WTC11 (cell line): ENCODE data around the gene EIF2B5. TPM values are rescaled to one million over a fixed set of nuclear protein-coding genes. Genes with fewer than 3 reads are reported as not detected.

ENCODE experiments used
- ATAC-seq: fragments of 200-7000 bp; cut with Tn5 transposase; 2 replicates; pipeline ENCODE4 v1.10.0; 2021; ENCODE audit warnings: mild to moderate bottlenecking, moderate library complexity
- CTCF ChIA-PET: fragments of 300-600 bp; sonication (Branson Sonifier 250); formaldehyde crosslinking; loops from one replicate; lab custom pipeline; 2021; ENCODE audit warnings: antibody characterized with exemption; lab: Charles Lee
- POLR2A ChIA-PET: fragments of 350-600 bp; sonication (Branson Sonifier 250); formaldehyde crosslinking; loops from one replicate; lab custom pipeline; 2021; ENCODE audit warnings: antibody characterized with exemption; lab: Charles Lee
- DNase-seq: peaks from one replicate; pipeline ENCODE4 v3.0.0; 2021; ENCODE audit warnings: low spot score
- H3K27ac Mint-ChIP-seq: 2 replicates; pipeline ENCODE4 v1.8.0; 2021; ENCODE audit warnings: mixed read lengths
- H3K27me3 Mint-ChIP-seq: 2 replicates; pipeline ENCODE4 v1.8.0; 2021; ENCODE audit warnings: low read depth, mild to moderate bottlenecking, moderate library complexity, mixed read lengths
- H3K36me3 Mint-ChIP-seq: 2 replicates; pipeline ENCODE4 v1.8.0; 2021; ENCODE audit warnings: mixed read lengths
- H3K4me1 Mint-ChIP-seq: 2 replicates; pipeline ENCODE4 v1.8.0; 2022; ENCODE audit warnings: mixed read lengths
- H3K4me3 Mint-ChIP-seq: 2 replicates; pipeline ENCODE4 v1.8.0; 2021; ENCODE audit warnings: mild to moderate bottlenecking, moderate library complexity, mixed read lengths
- H3K9me3 Mint-ChIP-seq: 2 replicates; pipeline ENCODE4 v1.8.0; 2021; ENCODE audit warnings: mixed read lengths
- AR ChIP-seq: fragments of 250-450 bp; sonication (Bioruptor Pico); IDR thresholded peaks from 2 replicates; pipeline ENCODE4 v1.9.0; 2021; ENCODE audit warnings: mild to moderate bottlenecking
- ATF2 ChIP-seq: sonication (generic); formaldehyde crosslinking; IDR thresholded peaks from 2 replicates; pipeline ENCODE4 v1.8.1; 2022; ENCODE audit warnings: low read depth, missing genetic modification reagents, borderline replicate concordance
- ELF4 ChIP-seq: sonication (generic); formaldehyde crosslinking; IDR thresholded peaks from 2 replicates; pipeline ENCODE4 v1.8.1; 2022; ENCODE audit warnings: low read depth, mild to moderate bottlenecking, moderate library complexity, missing genetic modification reagents
- FOXJ3 ChIP-seq: sonication (generic); formaldehyde crosslinking; IDR thresholded peaks from 2 replicates; pipeline ENCODE4 v1.9.0; 2021; ENCODE audit warnings: missing genetic modification reagents, mild to moderate bottlenecking, borderline replicate concordance
- FOXK1 ChIP-seq: sonication (generic); formaldehyde crosslinking; IDR thresholded peaks from 2 replicates; pipeline ENCODE4 v1.8.0; 2022; ENCODE audit warnings: mild to moderate bottlenecking, moderate library complexity, missing genetic modification reagents
- GABPB1 ChIP-seq: sonication (generic); formaldehyde crosslinking; IDR thresholded peaks from 2 replicates; pipeline ENCODE4 v1.8.1; 2023; ENCODE audit warnings: mild to moderate bottlenecking, missing genetic modification reagents
- GTF2I ChIP-seq: fragments of 250-450 bp; sonication (Bioruptor Pico); conservative IDR thresholded peaks from 2 replicates; pipeline ENCODE4 v1.4.0; 2021; ENCODE audit warnings: mild to moderate bottlenecking
- HMGA2 ChIP-seq: fragments of 250-450 bp; sonication (Bioruptor Pico); IDR thresholded peaks from 2 replicates; pipeline ENCODE4 v1.4.0; 2021; ENCODE audit warnings: mild to moderate bottlenecking, moderate library complexity
- SMAD4 ChIP-seq: sonication (generic); formaldehyde crosslinking; IDR thresholded peaks from 2 replicates; pipeline ENCODE4 v1.8.0; 2022; ENCODE audit warnings: mild to moderate bottlenecking, missing genetic modification reagents
- SP1 ChIP-seq: sonication (generic); formaldehyde crosslinking; conservative IDR thresholded peaks from 2 replicates; pipeline ENCODE4 v1.8.1; 2022; ENCODE audit warnings: missing genetic modification reagents
- USF2 ChIP-seq: sonication (generic); formaldehyde crosslinking; IDR thresholded peaks from 2 replicates; pipeline ENCODE4 v1.8.1; 2023; ENCODE audit warnings: mild to moderate bottlenecking, missing genetic modification reagents, moderate library complexity
- ZBTB43 ChIP-seq: sonication (generic); formaldehyde crosslinking; IDR thresholded peaks from 2 replicates; pipeline ENCODE4 v1.8.1; 2023; ENCODE audit warnings: mild to moderate bottlenecking, missing genetic modification reagents
- ZMAT4 ChIP-seq: fragments of 250-450 bp; sonication (Bioruptor Pico); IDR thresholded peaks from 2 replicates; pipeline ENCODE4 v1.9.0; 2021; ENCODE audit warnings: mild to moderate bottlenecking
- ZNF219 ChIP-seq: sonication (generic); formaldehyde crosslinking; IDR thresholded peaks from 2 replicates; pipeline ENCODE4 v1.8.0; 2023; ENCODE audit warnings: missing genetic modification reagents, mild to moderate bottlenecking, borderline replicate concordance
- ZNF423 ChIP-seq: fragments of 250-450 bp; sonication (Bioruptor Pico); IDR thresholded peaks from 2 replicates; pipeline ENCODE4 v2.1.2; 2022; ENCODE audit warnings: mild to moderate bottlenecking, moderate library complexity
- ZNF671 ChIP-seq: fragments of 250-450 bp; sonication (Bioruptor Pico); IDR thresholded peaks from 2 replicates; pipeline ENCODE4 v1.8.0; 2021; ENCODE audit warnings: mild to moderate bottlenecking
- total RNA-seq: library from RNA; stranded (reverse); gene quantifications from 3 replicates; pipeline ENCODE4 v1.2.3, GENCODE V29; 2021
- TF ChIP-seq, protein P1 (sequence below): fragments of 250-450 bp; sonication (Bioruptor Pico); IDR thresholded peaks from 2 replicates; pipeline ENCODE4 v2.1.2; 2022; ENCODE audit warnings: mild to moderate bottlenecking, moderate library complexity
- TF ChIP-seq, protein P2 (sequence below): sonication (generic); formaldehyde crosslinking; IDR thresholded peaks from 2 replicates; pipeline ENCODE4 v1.8.1; 2023; ENCODE audit warnings: mild to moderate bottlenecking, missing genetic modification reagents
- TF ChIP-seq, protein P3 (sequence below): sonication (generic); formaldehyde crosslinking; IDR thresholded peaks from 2 replicates; pipeline ENCODE4 v1.8.0; 2023; ENCODE audit warnings: mild to moderate bottlenecking, missing genetic modification reagents

Gene EIF2B5
- total RNA-seq, 1 experiment from 2014 or later, result 42.3 TPM

DNA sequence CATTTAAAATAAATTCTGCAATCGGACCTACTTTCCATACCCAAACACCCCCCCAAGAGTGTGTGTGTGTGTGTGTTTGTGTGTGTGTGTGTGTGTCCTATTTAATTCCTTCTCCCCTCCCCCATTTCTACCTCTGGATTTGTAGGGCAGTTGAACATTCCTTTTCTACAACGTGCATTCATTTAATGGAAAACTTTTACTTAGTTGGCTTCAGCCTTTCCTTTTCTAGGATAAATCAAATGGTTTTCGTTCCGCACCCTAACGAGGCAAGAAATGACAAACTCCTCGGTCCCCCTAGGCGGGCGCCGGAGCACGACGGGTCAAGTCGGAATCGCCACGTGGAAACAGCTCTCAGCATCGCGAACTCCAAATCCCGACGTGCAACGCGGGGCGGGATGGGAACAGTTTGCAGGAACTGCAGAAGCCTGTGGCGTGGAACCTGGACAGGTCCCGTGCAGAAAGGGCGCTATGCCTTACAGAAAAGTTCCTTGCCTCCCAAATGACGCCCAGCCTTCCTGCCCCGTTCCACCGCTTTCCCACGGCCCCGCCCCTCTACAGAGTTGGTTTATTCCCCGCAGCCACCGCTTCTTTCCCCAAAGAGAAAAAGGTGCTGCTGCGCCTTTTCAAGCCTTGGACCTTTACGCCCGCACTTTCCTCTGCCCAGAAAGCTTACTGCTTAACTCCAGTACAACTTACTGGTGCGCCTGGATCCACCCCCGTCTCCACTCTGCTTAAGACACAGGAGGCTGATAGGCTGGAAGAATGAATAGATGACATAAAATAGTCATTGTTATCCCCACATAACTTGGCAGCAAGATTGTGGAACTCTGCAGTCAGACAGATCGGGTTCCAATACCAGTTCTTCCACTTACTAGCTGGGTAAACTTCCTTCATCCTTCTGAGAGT is 1.1 kb upstream of the EIF2B5 start:
- 0 out of 2 replicates have a peak, but pooled peaks cover 3% of the 10 kb centered on the region for H3K36me3 Mint-ChIP-seq
- ChIA-PET POLR2A (interaction anchor here (1.4 kb wide), 1 partner anchor 26 kb away, joined by 3 read pairs; no protein-coding TSS in a partner anchor), CTCF (interaction anchor here (0.8 to 2.8 kb wide), 11 partner anchors 14 to 249 kb away, joined by 3 to 12 read pairs (median 4); partner anchors contain the start of genes ABCC5, CAMK2N2 and PARL)
- peaks cover 20% of the 10 kb centered on the region for H3K4me1 Mint-ChIP-seq
- no peaks in the 10 kb centered on the region for H3K9me3 Mint-ChIP-seq
- H3K27ac Mint-ChIP-seq, result peak overlapping the region; percentile 89
- ATAC-seq, result peak; percentile 60
- H3K4me3 Mint-ChIP-seq, result peak overlapping the region; percentile 94
- no peaks in the 10 kb centered on the region for H3K27me3 Mint-ChIP-seq
- DNase-seq, result peak; percentile 83
- TF ChIP-seq GTF2I (CRISPR knock-in tag) (no peak), ZNF219 (CRISPR knock-in tag) (no peak), AR (no peak), GABPB1 (CRISPR knock-in tag) (peak; percentile 50; the same call in 1 of the 2 replicates), USF2 (CRISPR knock-in tag) (peak; percentile 57; the same call in 1 of the 2 replicates), ZBTB43 (no peak), ZNF423 (CRISPR knock-in tag) (peak; percentile 70), ATF2 (no peak), SP1 (CRISPR knock-in tag) (0 out of 2 replicates have a peak, but pooled peaks have one; percentile 21), ZMAT4 (CRISPR knock-in tag) (no peak), ZNF671 (CRISPR knock-in tag) (no peak), ELF4 (no peak), FOXJ3 (no peak), FOXK1 (CRISPR knock-in tag) (peak; percentile 63; the same call in 1 of the 2 replicates), SMAD4 (CRISPR knock-in tag) (no peak), HMGA2 (CRISPR knock-in tag) (no peak)
- TF ChIP-seq, protein P1, sequence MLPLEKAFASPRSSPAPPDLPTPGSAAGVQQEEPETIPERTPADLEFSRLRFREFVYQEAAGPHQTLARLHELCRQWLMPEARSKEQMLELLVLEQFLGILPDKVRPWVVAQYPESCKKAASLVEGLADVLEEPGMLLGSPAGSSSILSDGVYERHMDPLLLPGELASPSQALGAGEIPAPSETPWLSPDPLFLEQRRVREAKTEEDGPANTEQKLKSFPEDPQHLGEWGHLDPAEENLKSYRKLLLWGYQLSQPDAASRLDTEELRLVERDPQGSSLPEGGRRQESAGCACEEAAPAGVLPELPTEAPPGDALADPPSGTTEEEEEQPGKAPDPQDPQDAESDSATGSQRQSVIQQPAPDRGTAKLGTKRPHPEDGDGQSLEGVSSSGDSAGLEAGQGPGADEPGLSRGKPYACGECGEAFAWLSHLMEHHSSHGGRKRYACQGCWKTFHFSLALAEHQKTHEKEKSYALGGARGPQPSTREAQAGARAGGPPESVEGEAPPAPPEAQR (CRISPR knock-in tag), result no peak
- TF ChIP-seq, protein P2, sequence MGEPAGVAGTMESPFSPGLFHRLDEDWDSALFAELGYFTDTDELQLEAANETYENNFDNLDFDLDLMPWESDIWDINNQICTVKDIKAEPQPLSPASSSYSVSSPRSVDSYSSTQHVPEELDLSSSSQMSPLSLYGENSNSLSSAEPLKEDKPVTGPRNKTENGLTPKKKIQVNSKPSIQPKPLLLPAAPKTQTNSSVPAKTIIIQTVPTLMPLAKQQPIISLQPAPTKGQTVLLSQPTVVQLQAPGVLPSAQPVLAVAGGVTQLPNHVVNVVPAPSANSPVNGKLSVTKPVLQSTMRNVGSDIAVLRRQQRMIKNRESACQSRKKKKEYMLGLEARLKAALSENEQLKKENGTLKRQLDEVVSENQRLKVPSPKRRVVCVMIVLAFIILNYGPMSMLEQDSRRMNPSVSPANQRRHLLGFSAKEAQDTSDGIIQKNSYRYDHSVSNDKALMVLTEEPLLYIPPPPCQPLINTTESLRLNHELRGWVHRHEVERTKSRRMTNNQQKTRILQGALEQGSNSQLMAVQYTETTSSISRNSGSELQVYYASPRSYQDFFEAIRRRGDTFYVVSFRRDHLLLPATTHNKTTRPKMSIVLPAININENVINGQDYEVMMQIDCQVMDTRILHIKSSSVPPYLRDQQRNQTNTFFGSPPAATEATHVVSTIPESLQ (CRISPR knock-in tag), result no peak
- TF ChIP-seq, protein P3, sequence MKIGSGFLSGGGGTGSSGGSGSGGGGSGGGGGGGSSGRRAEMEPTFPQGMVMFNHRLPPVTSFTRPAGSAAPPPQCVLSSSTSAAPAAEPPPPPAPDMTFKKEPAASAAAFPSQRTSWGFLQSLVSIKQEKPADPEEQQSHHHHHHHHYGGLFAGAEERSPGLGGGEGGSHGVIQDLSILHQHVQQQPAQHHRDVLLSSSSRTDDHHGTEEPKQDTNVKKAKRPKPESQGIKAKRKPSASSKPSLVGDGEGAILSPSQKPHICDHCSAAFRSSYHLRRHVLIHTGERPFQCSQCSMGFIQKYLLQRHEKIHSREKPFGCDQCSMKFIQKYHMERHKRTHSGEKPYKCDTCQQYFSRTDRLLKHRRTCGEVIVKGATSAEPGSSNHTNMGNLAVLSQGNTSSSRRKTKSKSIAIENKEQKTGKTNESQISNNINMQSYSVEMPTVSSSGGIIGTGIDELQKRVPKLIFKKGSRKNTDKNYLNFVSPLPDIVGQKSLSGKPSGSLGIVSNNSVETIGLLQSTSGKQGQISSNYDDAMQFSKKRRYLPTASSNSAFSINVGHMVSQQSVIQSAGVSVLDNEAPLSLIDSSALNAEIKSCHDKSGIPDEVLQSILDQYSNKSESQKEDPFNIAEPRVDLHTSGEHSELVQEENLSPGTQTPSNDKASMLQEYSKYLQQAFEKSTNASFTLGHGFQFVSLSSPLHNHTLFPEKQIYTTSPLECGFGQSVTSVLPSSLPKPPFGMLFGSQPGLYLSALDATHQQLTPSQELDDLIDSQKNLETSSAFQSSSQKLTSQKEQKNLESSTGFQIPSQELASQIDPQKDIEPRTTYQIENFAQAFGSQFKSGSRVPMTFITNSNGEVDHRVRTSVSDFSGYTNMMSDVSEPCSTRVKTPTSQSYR, result 0 out of 2 replicates have a peak, but pooled peaks have one; percentile 41
